Body of pancreas (tissue), 4 donors: ENCODE data around the gene DYNLL2. TPM values are rescaled to one million over a fixed set of nuclear protein-coding genes. Genes with fewer than 3 reads are reported as not detected.
A peak's percentile ranks its signal among the peaks of the same experiment; 100 is the strongest.

Experiments
- ATAC-seq: fragments of 150-250 bp; one replicate; pipeline ENCODE4 v1.9.1; 2016
- DNase-seq, 4 donors: peaks; one replicate each; pipeline ENCODE4 v3.0.0-alpha.2; 2019
- H3K27ac ChIP-seq, 4 donors: fragments of 200-600 bp; sonication (generic); 1 replicate in 3 of 4; 2 replicates in 1 of 4; pipeline versions ENCODE4 v1.5.1 to v1.6.1; 2016 to 2019; ENCODE audit warnings: mild to moderate bottlenecking in 1 of 4, mixed read lengths in 1 of 4, moderate library complexity in 1 of 4
- H3K27me3 ChIP-seq, 2 donors: fragments of 200-600 bp; sonication (generic); one replicate each; pipeline ENCODE4 v1.6.0; 2016; ENCODE audit warnings: mild to moderate bottlenecking in 1 of 2
- H3K36me3 ChIP-seq, 2 donors: fragments of 200-600 bp; sonication (generic); replicated peaks in 1 of 2; 2 replicates each; pipeline ENCODE4 v1.5.1; 2016; ENCODE audit warnings: low read depth in 2 of 2; ENCODE audit not compliant: insufficient read depth in 1 of 2
- H3K4me1 ChIP-seq: fragments of 200-600 bp; sonication (generic); one replicate; pipeline ENCODE4 v1.6.0; 2016
- H3K4me3 ChIP-seq, 2 donors: fragments of 200-600 bp; sonication (generic); 1 replicate in 1 of 2; 2 replicates in 1 of 2; pipeline ENCODE4 v1.5.1; 2016 to 2019
- H3K9me3 ChIP-seq, 3 donors: fragments of 200-600 bp; sonication (generic); 1 replicate in 2 of 3; 2 replicates in 1 of 3; pipeline ENCODE4 v1.5.1; 2016
- CTCF ChIP-seq, 7 experiments: fragments of 450-650 bp in 4 of 7; fragments of 200-600 bp in 3 of 7; sonication (generic) in 3 of 7; IDR thresholded peaks; one replicate each; pipeline ENCODE4 v1.5.1; 2016 to 2019; ENCODE audit warnings: antibody characterized with exemption in 7 of 7
- POLR2A ChIP-seq, 3 donors: fragments of 450-650 bp; IDR thresholded peaks; one replicate each; pipeline ENCODE4 v1.6.1; 2016; ENCODE audit warnings: antibody characterized with exemption in 3 of 3, mild to moderate bottlenecking in 2 of 3
- WGBS, 2 donors: methylation state at CpG; one replicate each; pipeline ENCODE4 v1.1.5; 2017; 5-methylcytosine and 5-hydroxymethylcytosine counted together
- intact Hi-C: fragments of 100-400 bp; cut with DNase I; formaldehyde crosslinking; loops from one replicate; pipeline ENCODE4 v1.15.1; 2023
- total RNA-seq, 2 donors: library from RNA; depleted of rRNA; stranded (reverse); fragments of >200 nt; gene quantifications; one replicate each; pipeline ENCODE4 v1.1.0, GENCODE V29; 2016

DYNLL2 gene
- total RNA-seq, 2 donors from 2014 or later = 10.6 to 14.5 TPM

- intact Hi-C loops = no loop called here
- no peak overlapping the region for H3K4me3 ChIP-seq
- DNase-seq = no peak
Observed at GRCh38 chr17:58081646-58082340, 1.4 kb upstream of the DYNLL2 start.

GRCh38 chr17:58082341-58082869 is 814 bp upstream of the DYNLL2 start:
- intact Hi-C loops = no loop called here
- TF ChIP-seq CTCF (IDR thresholded peaks at IDR 0.05) (no peak), POLR2A (IDR thresholded peaks at IDR 0.05) (no peak)
- ATAC-seq (no peak), DNase-seq (peak in 1 of 4 donors; percentile 14)
- Histone ChIP-seq H3K27ac (peak overlapping the region in 3 of 4 donors; percentile 62 to 93 (median 69)), H3K4me3 (no peak overlapping the region), H3K36me3 (no peaks in the 10 kb centered on the region), H3K9me3 (no peaks in the 10 kb centered on the region), H3K27me3 (no peaks in the 10 kb centered on the region), H3K4me1 (peaks cover 35% of the 10 kb centered on the region)
- WGBS, 2 donors = 70 to 84% methylated on average over 8 to 10 of the region's 10 CpGs

More at GRCh38 chr17:58081646-58082340, 1.4 kb upstream of the DYNLL2 start:
- Histone ChIP-seq H3K9me3 (no peaks in the 10 kb centered on the region), H3K4me1 (peaks cover 29% of the 10 kb centered on the region), H3K27ac (no peak overlapping the region), H3K27me3 (no peaks in the 10 kb centered on the region), H3K36me3 (no peaks in the 10 kb centered on the region)
- ATAC-seq = no peak
- 85 to 88% methylated on average over 16 of the region's 16 CpGs for WGBS, 2 donors
- TF ChIP-seq CTCF (IDR thresholded peaks at IDR 0.05) (no peak), POLR2A (IDR thresholded peaks at IDR 0.05) (no peak)

GRCh38 chr17:58083491-58084316 is 485 bp downstream of the DYNLL2 start:
- peak overlapping the region; percentile 86 to 93 (median 90) for H3K27ac ChIP-seq
- H3K9me3 ChIP-seq = no peaks in the 10 kb centered on the region
- TF ChIP-seq CTCF (IDR thresholded peaks at IDR 0.05) (no peak), POLR2A (IDR thresholded peaks at IDR 0.05) (peak in 2 of 3 donors; percentile 29 to 42)
- DNase-seq (peak; percentile 63 to 74 (median 72)), ATAC-seq (peak; percentile 73)
- no peaks in the 10 kb centered on the region for H3K36me3 ChIP-seq
- H3K4me1 ChIP-seq = peaks cover 43% of the 10 kb centered on the region
- intact Hi-C loops = no loop called here
- peak overlapping the region; percentile 63 to 95 for H3K4me3 ChIP-seq
- H3K27me3 ChIP-seq = no peaks in the 10 kb centered on the region
- WGBS, 2 donors = 0 to 1% methylated on average over 23 to 48 of the region's 92 CpGs

- Histone ChIP-seq H3K36me3 (peaks cover 0 to 4% of the 10 kb centered on the region in 2 donors), H3K9me3 (no peaks in the 10 kb centered on the region), H3K4me3 (peak overlapping the region; percentile 63 to 95), H3K27me3 (no peaks in the 10 kb centered on the region), H3K4me1 (peaks cover 43% of the 10 kb centered on the region), H3K27ac (peak overlapping the region; percentile 86 to 93 (median 90))
- DNase-seq (peak; percentile 54 to 75 (median 64)), ATAC-seq (peak; percentile 16)
- TF ChIP-seq POLR2A (IDR thresholded peaks at IDR 0.05) = no peak
- TF ChIP-seq CTCF (IDR thresholded peaks at IDR 0.05) = peak in 4 of 7 experiments; percentile 9 to 28 (median 24)
- 1 to 2% methylated on average over 6 of the region's 7 CpGs for WGBS, 2 donors
- intact Hi-C loops = no loop called here
Observed at GRCh38 chr17:58084317-58084981, 1.2 kb downstream of the DYNLL2 start.
